HepG2 (cell line): ENCODE data around the gene HS3ST5.
"Not testable (repeated sequence)": the region's sequence is repeated elsewhere in the genome, so short reads cannot be mapped to it uniquely, and the experiment has no call there.

Source experiments
- CBFB ChIP-seq: sonication (generic); formaldehyde crosslinking; IDR thresholded peaks from 2 replicates; pipeline ENCODE4 v1.4.0; 2020; ENCODE audit warnings: missing genetic modification reagents
- CTCF ChIP-seq: sonication (generic); formaldehyde crosslinking; IDR thresholded peaks from 2 replicates; pipeline ENCODE4 v1.5.0; 2020; ENCODE audit warnings: mild to moderate bottlenecking, missing genetic modification reagents, moderate library complexity
- NFATC3 ChIP-seq: sonication (generic); formaldehyde crosslinking; IDR thresholded peaks from 2 replicates; pipeline ENCODE4 v1.5.1; 2020; ENCODE audit warnings: mild to moderate bottlenecking, missing genetic modification reagents
- PBX3 ChIP-seq: sonication (generic); formaldehyde crosslinking; IDR thresholded peaks from 2 replicates; pipeline ENCODE4 v1.8.1; 2023; ENCODE audit warnings: missing genetic modification reagents, inconsistent platforms, borderline replicate concordance
- POLR2A ChIP-seq, 2 experiments: IDR thresholded peaks; 2 replicates each; pipeline ENCODE4 v1.6.1; 2011; ENCODE audit warnings: low read depth in 2 of 2, low read length in 2 of 2, mild to moderate bottlenecking in 1 of 2, moderate library complexity in 1 of 2; ENCODE audit not compliant: insufficient read depth in 1 of 2
- RFX5 ChIP-seq: IDR thresholded peaks from 2 replicates; pipeline ENCODE4 v1.6.1; 2011; ENCODE audit warnings: low read depth, low read length, improper control_type of control experiment
- SP2 ChIP-seq: sonication (generic); formaldehyde crosslinking; IDR thresholded peaks from 2 replicates; pipeline ENCODE4 v1.5.1; 2020; ENCODE audit warnings: mild to moderate bottlenecking, missing genetic modification reagents
- ZBTB33 ChIP-seq: sonication (generic); formaldehyde crosslinking; IDR thresholded peaks from 2 replicates; pipeline ENCODE4 v1.4.0; 2020; ENCODE audit warnings: missing genetic modification reagents
- ZBTB37 ChIP-seq: sonication (generic); formaldehyde crosslinking; IDR thresholded peaks from 2 replicates; pipeline ENCODE4 v1.4.0; 2020; ENCODE audit warnings: mild to moderate bottlenecking, missing genetic modification reagents
- ZIK1 ChIP-seq: sonication (generic); formaldehyde crosslinking; IDR thresholded peaks from 2 replicates; pipeline ENCODE4 v1.5.0; 2020; ENCODE audit warnings: mild to moderate bottlenecking, low read depth, missing genetic modification reagents, borderline replicate concordance
- ZNF737 ChIP-seq: sonication (generic); formaldehyde crosslinking; IDR thresholded peaks from 2 replicates; pipeline ENCODE4 v1.5.0; 2020; ENCODE audit warnings: missing genetic modification reagents, mild to moderate bottlenecking, borderline replicate concordance

GRCh38 chr6:114149182-114149581 lies 193.6 kb downstream of the HS3ST5 start:
- not testable (repeated sequence) for TF ChIP-seq ZBTB37 (CRISPR knock-in tag); CTCF (CRISPR knock-in tag); SP2 (CRISPR knock-in tag); NFATC3 (CRISPR knock-in tag); PBX3; RFX5; ZNF737; ZBTB33 (CRISPR knock-in tag); POLR2A (IDR thresholded peaks at IDR 0.05; ENCODE audit: insufficient read depth in 1 of 2, low read depth in 2 of 2, low read length in 2 of 2); ZIK1 (CRISPR knock-in tag); CBFB (CRISPR knock-in tag)
